ENCODE results near the gene B4GALT7.

GRCh38 chr5:177607115-177607451 is 7.2 kb downstream of the B4GALT7 start:
- TF ChIP-seq EZH2 (IDR thresholded peaks at IDR 0.05; ENCODE audit: insufficient read depth, poor library complexity, severe bottlenecking): no peak
- no peak for TF ChIP-seq EZH2phosphoT487 (IDR thresholded peaks at IDR 0.05; ENCODE audit: insufficient read depth, low read depth)

Measured in GM23248 (cell line).